ENCODE measurements around the gene TMPRSS6.
A peak's percentile ranks its signal among the peaks of the same experiment; 100 is the strongest.

TMPRSS6 gene

DNA sequence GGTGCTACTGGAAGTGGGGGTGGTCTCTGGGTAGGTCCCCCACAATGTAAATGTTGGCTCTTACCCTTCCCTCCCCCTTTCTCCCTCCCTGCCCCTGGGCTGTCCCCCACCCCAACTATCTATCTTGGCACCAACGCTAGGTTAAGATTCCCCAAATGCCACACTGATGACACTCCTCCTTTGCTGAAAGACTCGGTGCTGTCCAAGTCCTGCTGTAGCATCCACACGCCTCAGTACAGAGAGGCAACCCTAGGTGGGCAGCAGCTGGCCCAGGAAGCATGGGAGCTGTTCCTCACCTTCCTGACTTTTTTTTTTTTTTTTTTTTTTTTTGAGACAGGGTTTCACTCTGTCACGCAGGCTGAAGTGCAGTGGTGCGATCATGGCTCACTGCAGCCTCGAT, 61.4 kb downstream of the TMPRSS6 start:
- no peak for DNase-seq

GRCh38 chr22:37047006-37047405, 62.5 kb downstream of the TMPRSS6 start:
- no peak for DNase-seq

GRCh38 chr22:37046589-37046988, 62.9 kb downstream of the TMPRSS6 start:
- DNase-seq, result no peak

DNA sequence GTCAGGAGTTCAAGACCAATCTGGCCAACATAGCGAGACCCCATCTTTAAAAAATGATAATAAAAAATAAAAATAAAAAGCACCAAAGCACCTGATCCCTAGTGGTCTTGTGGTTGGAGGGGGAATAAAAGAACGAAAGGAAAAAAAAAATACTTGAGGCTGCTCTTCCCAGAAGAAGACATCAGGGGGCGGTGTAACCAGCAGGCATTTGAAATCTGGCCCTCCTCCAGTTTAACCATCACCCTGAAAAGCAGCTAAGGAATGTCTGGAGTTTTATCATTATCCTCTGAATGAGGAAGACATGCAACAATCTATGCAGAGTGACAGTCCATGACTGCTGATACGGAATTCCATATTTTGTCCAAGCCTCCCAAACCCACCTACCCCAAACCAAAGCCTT, 63.6 kb downstream of the TMPRSS6 start:
- no peak for DNase-seq

DNA sequence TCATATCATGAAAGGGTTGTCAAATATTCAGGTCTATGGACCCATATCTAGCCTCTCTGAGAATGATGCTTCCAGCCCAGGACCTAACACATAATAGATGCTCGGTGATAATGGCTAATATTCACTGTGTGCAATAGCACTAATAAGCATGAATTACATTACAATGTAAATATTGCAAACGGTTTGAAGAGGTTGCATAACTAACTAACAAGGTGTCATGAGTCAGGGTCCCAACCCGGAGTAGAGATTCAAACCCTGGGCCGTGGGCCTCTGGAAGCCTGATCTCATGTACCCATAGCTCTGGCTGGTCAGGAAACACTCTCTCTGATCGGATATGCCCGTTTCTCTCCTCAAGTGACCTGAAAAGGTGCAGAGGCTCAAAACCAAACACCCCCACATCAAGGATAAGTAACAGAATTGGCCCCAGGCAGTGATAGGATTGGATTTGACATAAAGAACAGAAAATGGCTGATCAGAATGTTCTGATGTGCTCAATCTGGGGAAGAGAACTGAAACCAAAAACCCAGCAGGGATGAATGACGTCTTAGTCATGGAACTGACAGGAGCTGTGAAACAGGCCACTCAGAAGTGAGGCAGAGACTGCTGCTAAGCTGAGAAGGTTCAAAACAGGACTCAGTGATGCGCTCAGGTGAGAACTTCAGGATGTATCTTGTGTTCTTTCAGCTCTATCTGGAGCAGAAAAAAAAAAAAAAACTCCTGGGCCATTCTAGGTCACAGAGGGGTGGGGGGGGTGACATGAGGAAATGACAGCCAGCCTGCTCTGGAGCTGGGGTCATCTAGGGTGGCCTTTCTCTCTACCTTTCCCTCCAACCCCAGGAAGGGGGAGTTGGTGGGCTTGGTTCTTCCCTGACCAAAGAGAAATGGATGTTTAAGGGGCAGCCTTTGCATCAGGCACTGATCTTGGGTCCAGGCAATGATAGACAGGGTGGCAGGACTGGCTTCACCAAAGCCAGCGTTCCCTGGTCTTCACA, 64.6 kb downstream of the TMPRSS6 start:
- no peak for DNase-seq

GRCh38 chr22:37043828-37044538, 65.5 kb downstream of the TMPRSS6 start:
- DNase-seq, result peak; percentile 60 to 68

- no peak for DNase-seq
Observed at GRCh38 chr22:37043209-37043827, 66.2 kb downstream of the TMPRSS6 start.

- no peak for DNase-seq
Observed at GRCh38 chr22:37039466-37039865, 70.0 kb downstream of the TMPRSS6 start.

GRCh38 chr22:37037669-37038068, 71.8 kb downstream of the TMPRSS6 start:
- no peak for DNase-seq

- no peak for DNase-seq
Observed at GRCh38 chr22:37036655-37037377, 72.7 kb downstream of the TMPRSS6 start.

DNA sequence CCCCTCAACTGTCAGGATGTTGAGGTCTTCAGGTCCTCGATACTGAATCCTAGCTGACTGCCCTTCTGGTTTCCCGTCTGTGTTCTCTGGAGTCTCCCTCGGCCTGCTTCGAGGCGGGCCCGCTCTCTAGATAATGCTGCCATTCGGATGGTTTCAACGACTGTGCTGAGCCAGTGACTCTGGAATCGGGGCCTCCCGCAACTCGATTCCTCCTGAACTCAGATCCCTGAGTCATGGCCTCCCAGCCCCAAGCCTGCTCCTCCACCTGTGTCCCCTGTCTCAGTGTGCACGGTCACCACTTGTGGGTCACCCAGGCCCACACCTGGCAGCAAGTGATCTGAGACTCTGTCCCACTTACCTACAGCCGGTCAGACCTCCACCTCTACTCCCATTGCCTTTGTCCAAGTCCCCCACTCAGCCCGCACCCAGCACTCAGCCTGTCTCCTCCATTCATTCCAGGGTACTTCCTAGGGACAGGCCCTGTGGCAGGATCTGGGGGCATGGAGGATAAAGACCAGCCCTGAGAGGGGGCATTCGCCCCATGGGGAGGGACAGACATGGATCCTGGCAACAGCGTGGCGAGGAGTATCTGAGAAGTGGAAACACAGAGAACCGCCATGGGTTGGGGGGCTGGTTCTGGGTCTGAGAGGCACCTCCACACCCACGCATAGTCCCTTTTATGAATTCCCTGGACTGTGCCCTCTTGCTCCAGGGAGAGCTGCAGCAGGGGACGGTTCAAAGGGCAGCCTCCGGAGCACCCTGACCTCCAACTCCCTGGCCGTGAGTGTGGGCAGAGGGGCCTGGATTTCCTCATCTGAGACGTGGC, 75.7 kb downstream of the TMPRSS6 start:
- no peak for DNase-seq

- no peak for DNase-seq
Observed at GRCh38 chr22:37032535-37033460, 76.7 kb downstream of the TMPRSS6 start.

GRCh38 chr22:37032134-37032534, 77.4 kb downstream of the TMPRSS6 start:
- no peak for DNase-seq

DNA sequence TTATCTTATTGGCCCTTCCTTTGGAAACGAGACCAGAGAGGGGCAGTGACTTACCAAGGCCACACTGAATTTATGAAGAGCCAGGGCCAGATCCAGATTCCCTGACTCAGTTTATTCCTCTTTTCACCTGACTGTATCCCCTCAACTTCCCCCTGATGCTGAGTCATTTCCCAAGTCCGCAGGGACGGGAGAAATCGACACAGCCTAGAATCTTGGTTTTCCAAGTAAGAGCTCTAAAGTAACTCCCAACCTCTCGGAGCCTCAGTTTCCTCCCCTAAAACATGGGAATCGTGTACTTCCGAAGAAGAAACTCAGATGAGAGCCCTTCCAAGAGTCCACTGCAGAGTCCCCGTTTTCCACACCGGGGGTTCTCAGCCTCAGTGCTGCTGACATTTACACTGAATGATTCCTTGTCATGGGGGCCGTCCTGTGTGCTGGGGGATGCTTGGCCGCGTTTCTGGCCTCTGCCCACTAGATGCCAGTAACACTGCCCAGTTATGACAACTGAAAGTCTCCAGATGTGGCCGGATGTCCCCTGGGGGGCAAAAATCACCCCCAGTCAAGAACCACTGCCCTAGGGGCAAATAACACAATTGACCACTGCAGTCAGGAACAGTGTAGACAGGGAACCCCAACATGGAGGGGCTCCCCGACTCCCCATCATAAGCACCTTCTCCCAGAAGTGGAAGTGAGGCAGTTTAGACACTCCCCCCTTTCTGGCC, 78.8 kb downstream of the TMPRSS6 start:
- DNase-seq, result no peak

GRCh38 chr22:37028692-37029674, 80.5 kb downstream of the TMPRSS6 start:
- DNase-seq, result no peak

GRCh38 chr22:37027556-37027955, 82.0 kb downstream of the TMPRSS6 start:
- DNase-seq, result no peak

DNA sequence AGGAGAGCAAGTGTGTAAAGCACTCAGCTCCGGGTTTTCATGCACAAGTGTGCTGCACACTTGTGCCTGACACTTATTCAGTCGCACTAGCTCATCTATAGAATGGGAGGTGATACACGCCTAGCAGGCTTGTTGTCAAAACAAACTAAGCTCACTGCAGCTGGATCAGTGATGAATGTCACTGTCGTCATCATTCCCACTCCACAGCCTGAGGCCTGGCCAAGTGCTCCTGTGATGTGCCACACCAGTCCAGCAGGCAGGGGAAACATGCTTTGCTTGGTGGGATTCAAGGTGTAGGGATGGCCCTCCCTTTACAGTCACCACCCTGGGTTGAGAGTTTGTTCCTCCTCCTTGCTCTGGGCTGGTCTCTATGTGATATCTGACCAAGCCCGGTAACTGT, 83.2 kb downstream of the TMPRSS6 start:
- DNase-seq, result no peak

DNA sequence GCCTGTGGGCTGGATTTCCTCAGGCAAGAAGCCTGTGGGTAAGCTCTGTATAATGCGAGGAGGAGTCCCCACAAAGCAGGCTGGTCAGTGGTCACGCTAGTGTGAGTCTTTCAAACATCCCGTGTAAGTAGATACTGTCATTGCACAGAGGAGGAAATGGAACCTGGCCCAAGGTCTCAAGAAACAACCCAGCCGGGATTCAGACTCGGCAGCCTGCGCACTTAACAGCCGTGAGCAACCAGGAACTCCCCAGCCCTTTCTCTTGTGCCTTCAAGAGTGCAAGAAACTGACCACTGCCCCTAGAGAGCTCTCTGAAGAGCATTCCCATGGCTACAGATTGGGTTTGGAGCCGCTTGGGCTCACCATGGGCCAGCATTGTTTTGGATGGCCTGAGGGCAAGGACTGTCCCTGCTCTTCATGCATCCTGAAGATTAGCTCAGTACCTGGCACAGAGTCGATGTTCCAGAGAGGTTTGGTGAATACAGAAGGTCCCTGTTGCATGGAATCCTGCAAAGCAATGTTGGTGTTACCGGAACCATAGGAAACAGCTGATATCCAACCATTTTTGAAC, 83.9 kb downstream of the TMPRSS6 start:
- DNase-seq, result no peak
